Right lobe of liver (tissue), 4 donors: ENCODE results near the gene MPST.

Source experiments
- CTCF ChIP-seq, 4 donors: fragments of 200-600 bp in 3 of 4; fragments of 450-650 bp in 1 of 4; IDR thresholded peaks; one replicate each; pipeline versions ENCODE4 v1.5.1 to v1.8.0; 2016 to 2022; ENCODE audit warnings: antibody characterized with exemption in 4 of 4, mild to moderate bottlenecking in 2 of 4
- POLR2A ChIP-seq: fragments of 450-650 bp; IDR thresholded peaks from one replicate; pipeline ENCODE4 v1.6.1; 2017; ENCODE audit warnings: antibody characterized with exemption, mild to moderate bottlenecking
- donor health status: DM: no; HTN: no; CAD: no.
- donor health status: DM: no; HTN: no; CAD: no.
- donor health status: DM: no; HTN: yes; CAD: no.

DNA sequence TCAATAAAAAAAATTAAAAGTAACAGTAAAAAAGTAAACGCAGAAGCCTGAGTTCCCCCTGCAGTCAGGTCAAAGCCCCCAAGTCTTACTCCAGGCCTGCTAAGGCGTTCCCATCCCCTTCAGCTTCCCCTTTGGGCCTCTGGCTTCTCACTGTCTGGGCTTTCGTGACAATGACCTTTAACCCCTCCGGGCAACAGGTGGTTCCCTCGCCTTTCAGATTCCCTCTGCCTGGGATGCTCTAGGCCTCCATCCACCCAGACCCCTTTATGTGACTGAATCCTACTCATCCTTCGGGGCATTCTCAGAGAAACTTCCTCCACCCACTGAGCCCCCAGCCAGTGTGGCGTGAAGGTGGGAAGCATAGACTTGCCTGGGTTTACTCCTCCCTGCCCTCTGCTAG lies 8.0 kb downstream of the MPST start:
- no peak for TF ChIP-seq POLR2A
- TF ChIP-seq CTCF (IDR thresholded peaks at IDR 0.05) = no peak
